H1 (cell line): ENCODE measurements around the gene SUCLG2. TPM values are rescaled to one million over a fixed set of nuclear protein-coding genes. Genes with fewer than 3 reads are reported as not detected.

Experiments
- CTCF ChIA-PET: fragments of 300-600 bp; sonication (Branson Sonifier 250); formaldehyde crosslinking; loops from one replicate; lab custom pipeline; 2021; ENCODE audit not compliant: partially characterized antibody; lab: Charles Lee
- POLR2A ChIA-PET: fragments of 300-600 bp; sonication (Branson Sonifier 250); formaldehyde crosslinking; loops from one replicate; lab custom pipeline; 2021; ENCODE audit warnings: inconsistent platforms; ENCODE audit not compliant: partially characterized antibody; lab: Charles Lee
- DNase-seq, 2 experiments: peaks; one replicate each; pipeline versions ENCODE4 v3.0.0 to v3.0.0-alpha.2; 2010 to 2022; ENCODE audit warnings: low spot score in 2 of 2, low read depth in 1 of 2, mixed read lengths in 1 of 2
- FAIRE-seq: peaks from 2 replicates; lab custom pipeline; 2011; peaks lifted over from hg19 to GRCh38; lab: Jason Lieb, UNC
- H2AFZ ChIP-seq: 2 replicates; pipeline ENCODE4 v1.8.1; 2012; ENCODE audit warnings: low read length, inconsistent platforms
- H2AK5ac ChIP-seq: 2 replicates; pipeline ENCODE4 v1.6.1; 2013; ENCODE audit warnings: low read depth, low read length
- H2BK120ac ChIP-seq: replicated peaks from 2 replicates; pipeline ENCODE3; 2013; ENCODE audit warnings: low read depth, low read length, inconsistent platforms
- H2BK12ac ChIP-seq: 2 replicates; pipeline ENCODE4 v1.6.1; 2013; ENCODE audit warnings: low read depth, low read length
- H2BK15ac ChIP-seq: 2 replicates; pipeline ENCODE4 v1.6.1; 2013; ENCODE audit warnings: low read length
- H2BK20ac ChIP-seq: 2 replicates; pipeline ENCODE4 v1.6.1; 2013; ENCODE audit warnings: low read length
- H2BK5ac ChIP-seq: 2 replicates; pipeline ENCODE4 v1.6.1; 2013; ENCODE audit warnings: low read depth, low read length
- H3K14ac ChIP-seq: 2 replicates; pipeline ENCODE4 v1.6.1; 2013; ENCODE audit warnings: inconsistent platforms; ENCODE audit not compliant: insufficient read length
- H3K18ac ChIP-seq: 2 replicates; pipeline ENCODE4 v1.6.1; 2013; ENCODE audit warnings: low read length; ENCODE audit errors: extremely low read depth
- H3K23ac ChIP-seq: 2 replicates; pipeline ENCODE4 v1.6.1; 2013; ENCODE audit warnings: inconsistent platforms; ENCODE audit not compliant: insufficient read length
- H3K23me2 ChIP-seq: 2 replicates; pipeline ENCODE4 v1.6.1; 2013; ENCODE audit warnings: low read depth, low read length
- H3K27ac ChIP-seq: 2 replicates; pipeline ENCODE4 v1.6.1; 2011; ENCODE audit warnings: low read depth, low read length, inconsistent platforms
- H3K27me3 ChIP-seq, 4 experiments: replicated peaks in 1 of 4; 1 replicate in 1 of 4; 2 replicates in 3 of 4; pipeline versions ENCODE4 v1.6.1 to v1.8.1; 2011 to 2013; ENCODE audit warnings: low read length in 3 of 4, mild to moderate bottlenecking in 3 of 4, inconsistent platforms in 2 of 4, mixed read lengths in 2 of 4, moderate library complexity in 1 of 4; ENCODE audit not compliant: control insufficient read depth in 3 of 4, insufficient read depth in 3 of 4; ENCODE audit errors: extremely low read depth in 1 of 4
- H3K36me3 ChIP-seq, 4 experiments: 2 replicates each; pipeline versions ENCODE4 v1.6.1 to v1.8.1; 2011 to 2013; ENCODE audit warnings: mild to moderate bottlenecking in 4 of 4, low read length in 3 of 4, moderate library complexity in 2 of 4, control low read depth in 1 of 4, inconsistent platforms in 1 of 4; ENCODE audit not compliant: insufficient read depth in 4 of 4, control insufficient read depth in 2 of 4
- H3K4ac ChIP-seq: replicated peaks from 2 replicates; pipeline ENCODE3; 2013; ENCODE audit warnings: low read length, low read depth, mixed read lengths, inconsistent platforms; ENCODE audit not compliant: insufficient read length
- H3K4me1 ChIP-seq, 4 experiments: replicated peaks in 1 of 4; 1 replicate in 1 of 4; 2 replicates in 3 of 4; pipeline versions ENCODE4 v1.6.1 to v1.8.1; 2011 to 2013; ENCODE audit warnings: low read length in 3 of 4, inconsistent platforms in 2 of 4, mixed read lengths in 1 of 4; ENCODE audit not compliant: insufficient read depth in 4 of 4, control insufficient read depth in 3 of 4
- H3K4me2 ChIP-seq, 2 experiments: 2 replicates each; pipeline versions ENCODE4 v1.6.1 to v1.8.1; 2011 to 2013; ENCODE audit warnings: low read depth in 2 of 2, low read length in 2 of 2, control low read depth in 1 of 2, inconsistent platforms in 1 of 2, mild to moderate bottlenecking in 1 of 2; ENCODE audit not compliant: insufficient read depth in 1 of 2
- H3K4me3 ChIP-seq, 4 experiments: fragments of 200-600, 300-600 bp in 1 of 4; sonication (generic), shearing (Covaris generic), sonication (Bioruptor Twin) in 1 of 4; 2 replicates each; pipeline versions ENCODE4 v1.5.1 to v1.8.1; 2011 to 2016; ENCODE audit warnings: low read length in 4 of 4, low read depth in 3 of 4, control low read depth in 2 of 4, inconsistent platforms in 2 of 4, mild to moderate bottlenecking in 2 of 4, mixed read lengths in 1 of 4, moderate library complexity in 1 of 4; ENCODE audit not compliant: insufficient read depth in 2 of 4; ENCODE audit errors: extremely low read depth in 1 of 4
- H3K56ac ChIP-seq: replicated peaks from 2 replicates; pipeline ENCODE3; 2013; ENCODE audit warnings: low read depth, mild to moderate bottlenecking, mixed read lengths, low read length, inconsistent platforms; ENCODE audit not compliant: insufficient read length
- H3K79me1 ChIP-seq: 2 replicates; pipeline ENCODE4 v1.6.1; 2013; ENCODE audit warnings: low read depth, low read length, control low read depth
- H3K79me2 ChIP-seq, 2 experiments: 2 replicates each; pipeline versions ENCODE4 v1.6.1 to v1.8.1; 2012 to 2013; ENCODE audit warnings: low read length in 2 of 2, mild to moderate bottlenecking in 2 of 2, inconsistent platforms in 1 of 2; ENCODE audit not compliant: insufficient read depth in 2 of 2, control insufficient read depth in 1 of 2
- H3K9ac ChIP-seq, 4 experiments: replicated peaks in 1 of 4; 1 replicate in 1 of 4; 2 replicates in 3 of 4; pipeline versions ENCODE4 v1.6.1 to v1.8.1; 2011 to 2013; ENCODE audit warnings: low read depth in 3 of 4, low read length in 3 of 4, control low read depth in 2 of 4, mild to moderate bottlenecking in 2 of 4, moderate library complexity in 2 of 4, inconsistent platforms in 1 of 4; ENCODE audit errors: extremely low read depth in 1 of 4
- H3K9me3 ChIP-seq, 2 experiments: 2 replicates each; pipeline versions ENCODE4 v1.6.1 to v1.8.1; 2012 to 2013; ENCODE audit warnings: mild to moderate bottlenecking in 2 of 2, moderate library complexity in 2 of 2, control low read depth in 1 of 2, inconsistent platforms in 1 of 2, low read depth in 1 of 2, low read length in 1 of 2, mixed read lengths in 1 of 2; ENCODE audit not compliant: insufficient read depth in 2 of 2
- H4K20me1 ChIP-seq, 2 experiments: replicated peaks in 1 of 2; 2 replicates each; pipeline versions ENCODE3 to v1.8.1; 2011 to 2013; ENCODE audit warnings: inconsistent platforms in 2 of 2, low read length in 2 of 2, mild to moderate bottlenecking in 1 of 2; ENCODE audit not compliant: insufficient read depth in 2 of 2, control insufficient read depth in 1 of 2
- H4K5ac ChIP-seq: 2 replicates; pipeline ENCODE4 v1.6.1; 2013; ENCODE audit warnings: low read length, low read depth, mixed read lengths, inconsistent platforms; ENCODE audit not compliant: insufficient read length
- H4K8ac ChIP-seq: 2 replicates; pipeline ENCODE4 v1.8.0; 2013; ENCODE audit warnings: mild to moderate bottlenecking, moderate library complexity, low read length, inconsistent platforms; ENCODE audit not compliant: insufficient read depth; ENCODE audit errors: extremely low read depth
- H4K91ac ChIP-seq: replicated peaks from 2 replicates; pipeline ENCODE3; 2013; ENCODE audit warnings: low read length, mixed read lengths, inconsistent platforms; ENCODE audit not compliant: insufficient read length
- WGBS, 2 experiments: shearing (Covaris generic) in 1 of 2; methylation state at CpG; one replicate each; pipeline versions ENCODE4 v1.1.6 to v1.1.7; 2013 to 2015; ENCODE audit warnings: low lambda C conversion rate in 2 of 2, mixed read lengths in 2 of 2, inconsistent platforms in 1 of 2, low coverage in 1 of 2, missing lambda C conversion rate in 1 of 2; ENCODE audit not compliant: insufficient replicate concordance in 2 of 2, insufficient coverage in 1 of 2, insufficient read length in 1 of 2; ENCODE audit errors: extremely low coverage in 1 of 2, missing lambda C conversion rate in 1 of 2; 5-methylcytosine and 5-hydroxymethylcytosine counted together
- polyA plus RNA-seq, 7 experiments: library from polyadenylated mRNA; depleted of rRNA in 3 of 7; stranded (reverse) in 5 of 7; unstranded in 2 of 7; fragments of >200 nt in 5 of 7; fragments of 200-250 nt in 2 of 7; gene quantifications; 1 replicate in 5 of 7; 2 replicates in 1 of 7; 4 replicates in 1 of 7; pipeline versions ENCODE4 v1.2.1 to v1.2.3, GENCODE V29; 2011 to 2013; ENCODE audit warnings: missing spikeins in 2 of 7, mixed read lengths in 2 of 7
- total RNA-seq: library from RNA; stranded (reverse); fragmentation: NEBNext Ultra II Directional; extraction: Animal tissue kit (Norgen Biotek cat#: 25700); gene quantifications from 2 replicates; pipeline ENCODE4 v1.2.1, GENCODE V29; 2021

SUCLG2 gene
- total and polyA plus RNA-seq, 2 of the 8 experiments (the other 6 are each of a cell fraction or from before 2014, with no cell fraction given): 12.9 to 46.2 TPM

DNA sequence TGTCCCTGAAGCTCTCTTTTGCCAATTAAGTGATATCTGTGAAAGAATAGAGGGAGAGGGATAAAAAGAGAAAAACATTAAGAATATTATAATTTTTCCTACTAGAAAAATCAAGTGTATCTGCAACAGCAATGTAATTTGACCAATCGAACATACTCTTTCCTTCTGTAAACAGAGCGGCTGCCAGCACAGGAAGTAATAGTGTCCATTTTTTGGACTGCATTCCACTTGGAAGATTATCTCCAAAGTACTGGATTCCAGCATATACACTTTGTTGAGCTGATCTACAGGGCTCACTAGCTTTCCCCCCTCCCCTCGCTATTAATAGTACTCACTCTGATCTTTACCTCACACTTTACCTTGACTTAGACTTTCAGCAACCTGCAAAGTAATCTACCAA lies 90.4 kb downstream of the SUCLG2 start:
- H4K8ac ChIP-seq: no peak overlapping the region
- H2BK12ac ChIP-seq: no peak overlapping the region
- no peaks in the 10 kb centered on the region for H3K79me2 ChIP-seq
- no peaks in the 10 kb centered on the region for H3K79me1 ChIP-seq
- DNase-seq (no peak), FAIRE-seq (no peak)
- H3K14ac ChIP-seq: no peak overlapping the region
- no peak overlapping the region for H2BK20ac ChIP-seq
- H3K4me2 ChIP-seq: no peak overlapping the region
- no peak overlapping the region for H4K5ac ChIP-seq
- no peak overlapping the region for H3K4me3 ChIP-seq
- no peak overlapping the region for H3K23ac ChIP-seq
- no peak overlapping the region for H2BK120ac ChIP-seq
- H3K27ac ChIP-seq: no peak overlapping the region
- CTCF ChIA-PET: interaction anchor here (1.0 kb wide), 1 partner anchor 10 kb away, joined by 3 read pairs; no protein-coding TSS in a partner anchor
- WGBS, 2 experiments: 96% methylated on average over 3 of the region's 3 CpGs; no CpG with 5 or more reads in 1 of the 2 experiments
- H3K23me2 ChIP-seq: no peaks in the 10 kb centered on the region
- no peaks in the 10 kb centered on the region for H3K36me3 ChIP-seq
- H4K91ac ChIP-seq: no peak overlapping the region
- no peak overlapping the region for H2BK15ac ChIP-seq
- H2AFZ ChIP-seq: no peak overlapping the region
- H3K27me3 ChIP-seq: no peaks in the 10 kb centered on the region
- H3K18ac ChIP-seq: no peak overlapping the region
- no peaks in the 10 kb centered on the region for H3K9me3 ChIP-seq
- H3K9ac ChIP-seq: peak overlapping the region in 1 of 4 experiments; percentile 13; a peak in 1 of 7 replicates
- no peak overlapping the region for H2AK5ac ChIP-seq
- H3K4me1 ChIP-seq: no peaks in the 10 kb centered on the region
- POLR2A ChIA-PET: no interaction called here
- H2BK5ac ChIP-seq: no peak overlapping the region
- H4K20me1 ChIP-seq: no peaks in the 10 kb centered on the region
- H3K56ac ChIP-seq: no peak overlapping the region
- H3K4ac ChIP-seq: no peak overlapping the region
